Osteocyte (in vitro differentiated cells): ENCODE results near the gene MOCOS. TPM values are rescaled to one million over a fixed set of nuclear protein-coding genes. Genes with fewer than 3 reads are reported as not detected.
A peak's percentile ranks its signal among the peaks of the same experiment; 100 is the strongest.

Source experiments
- DNase-seq: peaks from one replicate; pipeline ENCODE4 v3.0.0; 2021; ENCODE audit warnings: mixed read lengths; ENCODE audit not compliant: unreplicated experiment; ENCODE audit errors: extremely low spot score
- H3K27ac Mint-ChIP-seq: one replicate; pipeline ENCODE4 v1.8.0; 2021; ENCODE audit warnings: mild to moderate bottlenecking, mixed read lengths; ENCODE audit not compliant: unreplicated experiment
- H3K27me3 Mint-ChIP-seq: one replicate; pipeline ENCODE4 v1.8.0; 2021; ENCODE audit warnings: mixed read lengths; ENCODE audit not compliant: unreplicated experiment
- H3K36me3 Mint-ChIP-seq: one replicate; pipeline ENCODE4 v1.8.0; 2021; ENCODE audit warnings: mixed read lengths; ENCODE audit not compliant: unreplicated experiment
- H3K4me1 Mint-ChIP-seq: one replicate; pipeline ENCODE4 v1.8.0; 2021; ENCODE audit warnings: mixed read lengths; ENCODE audit not compliant: unreplicated experiment
- H3K4me3 Mint-ChIP-seq: one replicate; pipeline ENCODE4 v1.8.0; 2021; ENCODE audit warnings: mild to moderate bottlenecking, moderate library complexity, mixed read lengths; ENCODE audit not compliant: unreplicated experiment
- H3K9me3 Mint-ChIP-seq: one replicate; pipeline ENCODE4 v1.8.0; 2021; ENCODE audit warnings: mixed read lengths; ENCODE audit not compliant: unreplicated experiment
- total RNA-seq: library from RNA; stranded (reverse); gene quantifications from 2 replicates; pipeline ENCODE4 v1.2.1, GENCODE V29; 2021
- TF ChIP-seq, protein P1 (sequence below): fragments of 200-600 bp; sonication (generic); IDR thresholded peaks from 2 replicates; pipeline ENCODE4 v1.5.0; 2021; ENCODE audit warnings: antibody characterized with exemption, mild to moderate bottlenecking, moderate library complexity

Gene MOCOS
- total RNA-seq, 1 donor from 2014 or later, result 5.2 TPM

- Mint-ChIP-seq H3K4me1 (peaks cover 2% of the 10 kb centered on the region), H3K27me3 (peaks cover 30% of the 10 kb centered on the region), H3K27ac (no peak overlapping the region), H3K4me3 (no peak overlapping the region), H3K36me3 (peaks cover 2% of the 10 kb centered on the region), H3K9me3 (peaks cover 12% of the 10 kb centered on the region)
- TF ChIP-seq, protein P1, sequence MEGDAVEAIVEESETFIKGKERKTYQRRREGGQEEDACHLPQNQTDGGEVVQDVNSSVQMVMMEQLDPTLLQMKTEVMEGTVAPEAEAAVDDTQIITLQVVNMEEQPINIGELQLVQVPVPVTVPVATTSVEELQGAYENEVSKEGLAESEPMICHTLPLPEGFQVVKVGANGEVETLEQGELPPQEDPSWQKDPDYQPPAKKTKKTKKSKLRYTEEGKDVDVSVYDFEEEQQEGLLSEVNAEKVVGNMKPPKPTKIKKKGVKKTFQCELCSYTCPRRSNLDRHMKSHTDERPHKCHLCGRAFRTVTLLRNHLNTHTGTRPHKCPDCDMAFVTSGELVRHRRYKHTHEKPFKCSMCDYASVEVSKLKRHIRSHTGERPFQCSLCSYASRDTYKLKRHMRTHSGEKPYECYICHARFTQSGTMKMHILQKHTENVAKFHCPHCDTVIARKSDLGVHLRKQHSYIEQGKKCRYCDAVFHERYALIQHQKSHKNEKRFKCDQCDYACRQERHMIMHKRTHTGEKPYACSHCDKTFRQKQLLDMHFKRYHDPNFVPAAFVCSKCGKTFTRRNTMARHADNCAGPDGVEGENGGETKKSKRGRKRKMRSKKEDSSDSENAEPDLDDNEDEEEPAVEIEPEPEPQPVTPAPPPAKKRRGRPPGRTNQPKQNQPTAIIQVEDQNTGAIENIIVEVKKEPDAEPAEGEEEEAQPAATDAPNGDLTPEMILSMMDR, result no peak
- DNase-seq, result peak; percentile 59
Measured at GRCh38 chr18:36287653-36288052, 100.4 kb downstream of the MOCOS start.

- Mint-ChIP-seq H3K4me3 (no peak overlapping the region), H3K27ac (no peak overlapping the region), H3K4me1 (peaks cover 2% of the 10 kb centered on the region), H3K9me3 (peaks cover 12% of the 10 kb centered on the region), H3K27me3 (peaks cover 27% of the 10 kb centered on the region), H3K36me3 (peaks cover 2% of the 10 kb centered on the region)
- TF ChIP-seq, protein P1, result no peak
- no peak for DNase-seq
Measured at GRCh38 chr18:36288689-36289088, 101.4 kb downstream of the MOCOS start.

DNA sequence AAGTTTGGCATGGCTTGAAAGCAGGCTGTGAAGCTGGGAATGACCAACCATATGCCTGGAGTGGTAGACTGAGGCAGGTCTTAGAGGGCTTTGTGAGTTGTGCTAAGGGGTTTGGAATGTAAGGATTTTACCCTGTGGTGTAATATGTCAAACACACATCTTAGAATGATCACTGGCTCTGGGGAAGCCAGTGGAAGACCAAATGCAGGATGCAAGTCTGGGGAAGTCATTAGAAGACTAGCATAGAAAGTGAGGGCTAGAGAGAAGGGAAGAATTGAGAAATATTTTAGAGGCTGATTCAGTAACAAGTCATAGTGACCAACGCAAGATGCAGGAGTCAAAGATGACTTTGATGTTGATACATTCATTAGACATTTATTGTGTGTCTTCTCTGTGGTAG, 106.7 kb downstream of the MOCOS start:
- H3K9me3 Mint-ChIP-seq, result peaks cover 4% of the 10 kb centered on the region
- H3K4me3 Mint-ChIP-seq, result no peak overlapping the region
- H3K4me1 Mint-ChIP-seq, result no peaks in the 10 kb centered on the region
- TF ChIP-seq, protein P1, result no peak
- no peaks in the 10 kb centered on the region for H3K36me3 Mint-ChIP-seq
- no peak overlapping the region for H3K27ac Mint-ChIP-seq
- DNase-seq, result no peak
- peaks cover 15% of the 10 kb centered on the region for H3K27me3 Mint-ChIP-seq

GRCh38 chr18:36295214-36295613, 107.9 kb downstream of the MOCOS start:
- no peaks in the 10 kb centered on the region for H3K4me1 Mint-ChIP-seq
- H3K36me3 Mint-ChIP-seq, result no peaks in the 10 kb centered on the region
- peaks cover 20% of the 10 kb centered on the region for H3K27me3 Mint-ChIP-seq
- no peak overlapping the region for H3K4me3 Mint-ChIP-seq
- H3K9me3 Mint-ChIP-seq, result no peaks in the 10 kb centered on the region
- no peak for DNase-seq
- TF ChIP-seq, protein P1, result no peak
- no peak overlapping the region for H3K27ac Mint-ChIP-seq

DNA sequence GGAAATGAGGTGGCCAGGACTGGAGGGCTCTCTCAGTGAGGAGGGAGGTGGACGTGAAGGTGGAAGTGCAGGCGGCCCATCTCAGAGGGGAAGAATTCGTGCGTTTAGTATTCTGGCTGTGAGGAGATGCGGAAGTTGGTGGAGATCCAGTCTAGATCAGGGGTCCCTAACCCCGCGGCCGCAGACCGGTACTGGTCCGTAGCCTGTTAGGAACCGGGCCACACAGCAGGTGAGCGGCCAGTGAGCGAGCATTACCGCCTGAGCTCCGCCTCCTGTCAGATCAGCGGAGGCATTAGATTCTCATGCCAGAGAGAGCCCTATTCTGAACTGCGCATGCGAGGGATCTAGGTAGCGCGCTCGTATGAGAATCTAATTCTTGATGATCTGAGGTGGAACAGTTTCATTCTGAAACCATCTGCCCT, 108.6 kb downstream of the MOCOS start:
- DNase-seq, result no peak
- Mint-ChIP-seq H3K36me3 (no peaks in the 10 kb centered on the region), H3K27me3 (peaks cover 26% of the 10 kb centered on the region), H3K27ac (no peak overlapping the region), H3K4me3 (no peak overlapping the region), H3K9me3 (no peaks in the 10 kb centered on the region), H3K4me1 (no peaks in the 10 kb centered on the region)
- TF ChIP-seq, protein P1, result no peak
